CD4-positive, alpha-beta memory T cell (primary cell): ENCODE data around the gene AJAP1. TPM values are rescaled to one million over a fixed set of nuclear protein-coding genes. Genes with fewer than 3 reads are reported as not detected.

Experiments
- CTCF ChIA-PET: fragments of 350-600 bp; sonication (Branson Sonifier 250); formaldehyde crosslinking; loops from one replicate; lab custom pipeline; 2021; ENCODE audit warnings: inconsistent platforms; ENCODE audit not compliant: partially characterized antibody; lab: Charles Lee
- POLR2A ChIA-PET: fragments of 350-600 bp; sonication (Branson Sonifier 250); formaldehyde crosslinking; loops from one replicate; lab custom pipeline; 2021; ENCODE audit not compliant: partially characterized antibody; lab: Charles Lee
- DNase-seq, 5 donors: peaks; one replicate each; pipeline versions ENCODE4 v3.0.0 to v3.0.0-alpha.2; 2020 to 2022; ENCODE audit warnings: mixed read lengths in 1 of 5
- H3K27ac ChIP-seq: one replicate; pipeline ENCODE4 v1.7.0; 2013; ENCODE audit warnings: low read depth, low read length
- H3K27me3 ChIP-seq: 2 replicates; pipeline ENCODE4 v1.7.0; 2013; ENCODE audit warnings: mild to moderate bottlenecking, low read length, moderate library complexity; ENCODE audit not compliant: insufficient read depth
- H3K36me3 ChIP-seq: 2 replicates; pipeline ENCODE4 v1.7.0; 2013; ENCODE audit warnings: mild to moderate bottlenecking, low read length, moderate library complexity; ENCODE audit not compliant: insufficient read depth
- H3K4me1 ChIP-seq: 2 replicates; pipeline ENCODE4 v1.7.0; 2013; ENCODE audit warnings: mild to moderate bottlenecking, low read length, moderate library complexity; ENCODE audit not compliant: insufficient read depth
- H3K4me3 ChIP-seq, 2 donors: one replicate each; pipeline ENCODE4 v1.7.0; 2013; ENCODE audit warnings: low read length in 2 of 2, mild to moderate bottlenecking in 1 of 2
- H3K9me3 ChIP-seq, 2 donors: one replicate each; pipeline ENCODE4 v1.7.0; 2013; ENCODE audit warnings: low read length in 2 of 2, control low read depth in 1 of 2; ENCODE audit not compliant: control insufficient read depth in 1 of 2
- H3K27ac Mint-ChIP-seq, 7 donors: one replicate each; pipeline ENCODE4 v1.8.0; 2020 to 2021; ENCODE audit warnings: mixed read lengths in 7 of 7, mild to moderate bottlenecking in 6 of 7, inconsistent platforms in 3 of 7, moderate library complexity in 3 of 7
- H3K27me3 Mint-ChIP-seq, 2 donors: one replicate each; pipeline ENCODE4 v1.8.0; 2020 to 2021; ENCODE audit warnings: mixed read lengths in 2 of 2
- H3K36me3 Mint-ChIP-seq, 2 donors: one replicate each; pipeline ENCODE4 v1.8.0; 2020 to 2021; ENCODE audit warnings: mixed read lengths in 2 of 2, inconsistent platforms in 1 of 2, mild to moderate bottlenecking in 1 of 2
- H3K4me1 Mint-ChIP-seq, 4 donors: one replicate each; pipeline ENCODE4 v1.8.0; 2020 to 2021; ENCODE audit warnings: mixed read lengths in 4 of 4, mild to moderate bottlenecking in 1 of 4
- H3K4me3 Mint-ChIP-seq, 8 donors: one replicate each; pipeline ENCODE4 v1.8.0; 2020 to 2021; ENCODE audit warnings: mixed read lengths in 8 of 8, mild to moderate bottlenecking in 7 of 8, moderate library complexity in 6 of 8, inconsistent platforms in 3 of 8
- H3K9me3 Mint-ChIP-seq, 8 donors: one replicate each; pipeline ENCODE4 v1.8.0; 2020 to 2021; ENCODE audit warnings: mixed read lengths in 8 of 8, mild to moderate bottlenecking in 5 of 8, inconsistent platforms in 3 of 8, moderate library complexity in 1 of 8
- intact Hi-C: fragments of 100-400 bp; cut with micrococcal nuclease; formaldehyde crosslinking; loops from one replicate; pipeline ENCODE4 v1.15.1; 2023
- polyA plus RNA-seq, 2 donors: library from polyadenylated mRNA; unstranded; fragments of 300-500 nt; fragmentation: Illumina TruSeq; gene quantifications; one replicate each; pipeline ENCODE4 v1.2.3, GENCODE V29; 2021
- total RNA-seq, 2 experiments: library from RNA; stranded (reverse); gene quantifications; one replicate each; pipeline ENCODE4 v1.2.3, GENCODE V29; 2021

The AJAP1 gene
- total and polyA plus RNA-seq, 4 experiments from 2014 or later = 0.09 TPM; not detected in 3

GRCh38 chr1:4767308-4767707 is 112.9 kb downstream of the AJAP1 start:
- no peak for DNase-seq
- POLR2A ChIA-PET = no interaction called here
- H3K9me3 Mint-ChIP-seq = no peaks in the 10 kb centered on the region
- no peak overlapping the region for H3K27ac Mint-ChIP-seq
- H3K4me1 Mint-ChIP-seq = no peaks in the 10 kb centered on the region
- H3K27ac ChIP-seq = no peak overlapping the region
- H3K9me3 ChIP-seq = no peaks in the 10 kb centered on the region
- H3K27me3 ChIP-seq = no peaks in the 10 kb centered on the region
- no peaks in the 10 kb centered on the region for H3K4me1 ChIP-seq
- no peaks in the 10 kb centered on the region for H3K36me3 Mint-ChIP-seq
- intact Hi-C loops = no loop called here
- H3K4me3 ChIP-seq = no peak overlapping the region
- no peaks in the 10 kb centered on the region for H3K36me3 ChIP-seq
- peaks cover 0 to 5% of the 10 kb centered on the region in 2 donors for H3K27me3 Mint-ChIP-seq
- CTCF ChIA-PET = no interaction called here
- no peak overlapping the region for H3K4me3 Mint-ChIP-seq

DNA sequence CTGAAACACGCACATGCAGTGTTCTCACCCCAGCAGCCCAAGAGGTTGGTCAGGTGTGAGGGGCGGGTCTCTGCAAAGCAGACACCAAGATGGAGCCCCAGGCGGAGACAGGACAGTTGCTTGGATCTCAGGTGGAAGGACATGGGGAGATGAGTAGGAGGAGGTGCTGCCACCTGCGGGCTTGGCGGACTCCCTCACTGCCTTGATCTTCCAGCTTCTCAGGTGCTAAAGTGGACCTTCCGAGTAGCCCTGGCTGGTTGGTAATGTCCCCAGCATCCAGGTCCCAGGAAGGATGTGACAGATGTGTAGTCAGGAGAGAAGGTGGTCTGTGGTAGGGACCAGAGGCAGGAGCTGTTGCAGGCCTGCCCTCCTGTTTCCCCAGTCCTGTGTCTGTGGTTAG is 114.1 kb downstream of the AJAP1 start:
- H3K36me3 ChIP-seq = no peaks in the 10 kb centered on the region
- H3K27ac Mint-ChIP-seq = no peak overlapping the region
- H3K36me3 Mint-ChIP-seq = no peaks in the 10 kb centered on the region
- peaks cover 0 to 5% of the 10 kb centered on the region in 2 donors for H3K27me3 Mint-ChIP-seq
- no peaks in the 10 kb centered on the region for H3K27me3 ChIP-seq
- ChIA-PET POLR2A (no interaction called here), CTCF (no interaction called here)
- no peak overlapping the region for H3K4me3 Mint-ChIP-seq
- no peaks in the 10 kb centered on the region for H3K9me3 ChIP-seq
- intact Hi-C loops = no loop called here
- H3K4me3 ChIP-seq = no peak overlapping the region
- no peak overlapping the region for H3K27ac ChIP-seq
- DNase-seq = no peak
- H3K4me1 Mint-ChIP-seq = no peaks in the 10 kb centered on the region
- H3K9me3 Mint-ChIP-seq = peaks cover 0 to 1% (median 0%) of the 10 kb centered on the region in 8 donors
- no peaks in the 10 kb centered on the region for H3K4me1 ChIP-seq

GRCh38 chr1:4769516-4770280 is 115.3 kb downstream of the AJAP1 start:
- Histone ChIP-seq H3K27me3 (no peaks in the 10 kb centered on the region), H3K4me1 (no peaks in the 10 kb centered on the region), H3K9me3 (no peaks in the 10 kb centered on the region), H3K4me3 (no peak overlapping the region), H3K36me3 (no peaks in the 10 kb centered on the region), H3K27ac (no peak overlapping the region)
- intact Hi-C loops = no loop called here
- H3K4me3 Mint-ChIP-seq = no peak overlapping the region
- H3K9me3 Mint-ChIP-seq = peaks cover 0 to 2% (median 0%) of the 10 kb centered on the region in 8 donors
- ChIA-PET POLR2A (no interaction called here), CTCF (no interaction called here)
- H3K27me3 Mint-ChIP-seq = peaks cover 0 to 4% of the 10 kb centered on the region in 2 donors
- H3K27ac Mint-ChIP-seq = no peak overlapping the region
- no peak for DNase-seq
- no peaks in the 10 kb centered on the region for H3K4me1 Mint-ChIP-seq
- no peaks in the 10 kb centered on the region for H3K36me3 Mint-ChIP-seq

- H3K27me3 ChIP-seq = no peaks in the 10 kb centered on the region
- H3K27ac Mint-ChIP-seq = no peak overlapping the region
- peaks cover 0 to 1% of the 10 kb centered on the region in 2 donors for H3K27me3 Mint-ChIP-seq
- H3K4me3 ChIP-seq = no peak overlapping the region
- intact Hi-C loops = no loop called here
- no peaks in the 10 kb centered on the region for H3K4me1 Mint-ChIP-seq
- H3K4me1 ChIP-seq = no peaks in the 10 kb centered on the region
- DNase-seq = no peak
- ChIA-PET CTCF (no interaction called here), POLR2A (no interaction called here)
- H3K27ac ChIP-seq = no peak overlapping the region
- H3K36me3 Mint-ChIP-seq = no peaks in the 10 kb centered on the region
- no peaks in the 10 kb centered on the region for H3K9me3 ChIP-seq
- H3K9me3 Mint-ChIP-seq = peaks cover 0 to 2% (median 0%) of the 10 kb centered on the region in 8 donors
- H3K4me3 Mint-ChIP-seq = no peak overlapping the region
- no peaks in the 10 kb centered on the region for H3K36me3 ChIP-seq
These were observed 116.3 kb downstream of the AJAP1 start for GRCh38 chr1:4770713-4771112.

- DNase-seq = no peak
- Histone ChIP-seq H3K9me3 (no peaks in the 10 kb centered on the region), H3K4me3 (no peak overlapping the region), H3K4me1 (no peaks in the 10 kb centered on the region), H3K27ac (no peak overlapping the region), H3K36me3 (no peaks in the 10 kb centered on the region), H3K27me3 (no peaks in the 10 kb centered on the region)
- CTCF ChIA-PET = no interaction called here
- POLR2A ChIA-PET = no interaction called here
- H3K36me3 Mint-ChIP-seq = no peaks in the 10 kb centered on the region
- H3K9me3 Mint-ChIP-seq = peaks cover 0 to 2% (median 0%) of the 10 kb centered on the region in 8 donors
- no peaks in the 10 kb centered on the region for H3K4me1 Mint-ChIP-seq
- H3K27ac Mint-ChIP-seq = no peak overlapping the region
- peaks cover 0 to 1% of the 10 kb centered on the region in 2 donors for H3K27me3 Mint-ChIP-seq
- intact Hi-C loops = no loop called here
- H3K4me3 Mint-ChIP-seq = no peak overlapping the region
These were observed 116.9 kb downstream of the AJAP1 start for GRCh38 chr1:4771267-4771666.

DNA sequence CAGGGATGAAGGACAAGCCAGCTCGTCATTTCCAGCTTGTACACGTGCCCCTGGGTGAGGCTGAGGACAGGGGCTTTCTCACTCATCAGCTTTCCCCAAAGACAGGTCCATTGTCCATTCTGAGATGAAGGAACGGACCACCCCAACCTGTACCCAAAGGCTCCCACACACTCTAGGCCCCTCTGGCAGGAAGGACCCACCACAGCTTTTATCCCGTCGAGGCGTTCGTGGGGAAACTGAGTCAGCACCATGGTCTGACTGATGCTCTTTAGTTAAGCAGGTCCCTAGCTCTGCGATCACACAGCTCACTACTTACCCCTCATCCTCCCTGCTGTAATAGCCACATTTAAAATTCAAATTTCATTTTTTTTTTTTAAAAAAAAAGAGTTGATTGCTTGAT is 117.3 kb downstream of the AJAP1 start:
- H3K4me3 ChIP-seq = no peak overlapping the region
- CTCF ChIA-PET = no interaction called here
- no peak overlapping the region for H3K4me3 Mint-ChIP-seq
- H3K9me3 ChIP-seq = no peaks in the 10 kb centered on the region
- peaks cover 0 to 2% (median 0%) of the 10 kb centered on the region in 8 donors for H3K9me3 Mint-ChIP-seq
- H3K36me3 Mint-ChIP-seq = no peaks in the 10 kb centered on the region
- H3K27me3 ChIP-seq = no peaks in the 10 kb centered on the region
- POLR2A ChIA-PET = no interaction called here
- peaks cover 0 to 1% of the 10 kb centered on the region in 2 donors for H3K27me3 Mint-ChIP-seq
- no peaks in the 10 kb centered on the region for H3K4me1 Mint-ChIP-seq
- no peaks in the 10 kb centered on the region for H3K36me3 ChIP-seq
- no peak overlapping the region for H3K27ac ChIP-seq
- intact Hi-C loops = no loop called here
- H3K27ac Mint-ChIP-seq = no peak overlapping the region
- no peak for DNase-seq
- H3K4me1 ChIP-seq = no peaks in the 10 kb centered on the region

- POLR2A ChIA-PET = no interaction called here
- intact Hi-C loops = no loop called here
- Mint-ChIP-seq H3K4me1 (no peaks in the 10 kb centered on the region), H3K36me3 (no peaks in the 10 kb centered on the region), H3K4me3 (no peak overlapping the region), H3K27ac (no peak overlapping the region), H3K9me3 (peaks cover 0 to 2% (median 0%) of the 10 kb centered on the region in 8 donors), H3K27me3 (peaks cover 0 to 1% of the 10 kb centered on the region in 2 donors)
- Histone ChIP-seq H3K36me3 (no peaks in the 10 kb centered on the region), H3K4me1 (no peaks in the 10 kb centered on the region), H3K27ac (no peak overlapping the region), H3K27me3 (no peaks in the 10 kb centered on the region), H3K4me3 (no peak overlapping the region), H3K9me3 (no peaks in the 10 kb centered on the region)
- CTCF ChIA-PET = no interaction called here
- no peak for DNase-seq
These were observed 118.0 kb downstream of the AJAP1 start for GRCh38 chr1:4772294-4773010.
